Stimulated activated CD4-positive, alpha-beta T cell treated with anti-CD3 and anti-CD28 coated beads, TNF-alpha, amount 100 ng/mL, for 24 hours (primary cell): ENCODE data around the gene CD2BP2.
"Not testable (repeated sequence)": the region's sequence is repeated elsewhere in the genome, so short reads cannot be mapped to it uniquely, and the experiment has no call there.

Source experiments
- DNase-seq, 3 experiments: peaks; one replicate each; pipeline ENCODE4 v3.0.0-alpha.2; 2020; ENCODE audit warnings: low read depth in 3 of 3

CD2BP2 gene

GRCh38 chr16:30355144-30355953 is at the start of gene CD2BP2:
TSS of gene CD2BP2 (minus strand) at chr16:30355308. CDS start at chr16:30354681, 627 bp downstream.
- peak; percentile 84 to 89 (median 86) for DNase-seq

- no peak for DNase-seq
Observed at GRCh38 chr16:30401768-30402425, 46.8 kb upstream of the CD2BP2 start.

GRCh38 chr16:30399435-30400186 is 44.5 kb upstream of the CD2BP2 start:
- no peak for DNase-seq

- no peak for DNase-seq
Observed at GRCh38 chr16:30398661-30399434, 43.7 kb upstream of the CD2BP2 start.

- no peak for DNase-seq
Observed at GRCh38 chr16:30397776-30398660, 42.9 kb upstream of the CD2BP2 start.

GRCh38 chr16:30397056-30397455 is 41.9 kb upstream of the CD2BP2 start:
- DNase-seq = no peak

- not testable (repeated sequence) for DNase-seq
Observed at GRCh38 chr16:30396627-30397026, 41.5 kb upstream of the CD2BP2 start.

GRCh38 chr16:30395992-30396585 is 41.0 kb upstream of the CD2BP2 start:
- DNase-seq = no peak

- DNase-seq = peak in 2 of 3 experiments; percentile 16 to 61
Observed at GRCh38 chr16:30395155-30395991, 40.3 kb upstream of the CD2BP2 start, which contains the start of gene ZNF48. TSS of gene ZNF48 (plus strand) at chr16:30395420. CDS start at chr16:30395795, 375 bp downstream.

GRCh38 chr16:30394592-30395154 is 39.6 kb upstream of the CD2BP2 start:
- DNase-seq = no peak

- DNase-seq = no peak
Observed at GRCh38 chr16:30383521-30383920, 28.4 kb upstream of the CD2BP2 start.

GRCh38 chr16:30382111-30382881 is 27.2 kb upstream of the CD2BP2 start, which contains the start of gene SEPTIN1:
TSS of gene SEPTIN1 (minus strand) at chr16:30382561. CDS start at chr16:30382542, 19 bp downstream.
- DNase-seq = peak; percentile 53 to 80 (median 58)

- DNase-seq = no peak
Observed at GRCh38 chr16:30381291-30382041, 26.4 kb upstream of the CD2BP2 start.

GRCh38 chr16:30380803-30381208 is 25.7 kb upstream of the CD2BP2 start:
- no peak for DNase-seq

GRCh38 chr16:30380072-30380802 is 25.1 kb upstream of the CD2BP2 start:
- no peak for DNase-seq

- no peak for DNase-seq
Observed at GRCh38 chr16:30379158-30379783, 24.2 kb upstream of the CD2BP2 start.
